Endothelial cell (in vitro differentiated cells): ENCODE results near the gene TTC4. TPM values are rescaled to one million over a fixed set of nuclear protein-coding genes. Genes with fewer than 3 reads are reported as not detected.

Experiments used
- DNase-seq: peaks from one replicate; pipeline ENCODE4 v3.0.0; 2021; ENCODE audit warnings: low spot score
- H3K27ac Mint-ChIP-seq: one replicate; pipeline ENCODE4 v1.8.0; 2021; ENCODE audit warnings: mixed read lengths, inconsistent platforms; ENCODE audit not compliant: unreplicated experiment
- H3K27me3 Mint-ChIP-seq: one replicate; pipeline ENCODE4 v1.8.0; 2021; ENCODE audit warnings: mild to moderate bottlenecking, moderate library complexity, mixed read lengths, inconsistent platforms; ENCODE audit not compliant: unreplicated experiment
- H3K36me3 Mint-ChIP-seq: one replicate; pipeline ENCODE4 v1.8.0; 2021; ENCODE audit warnings: mild to moderate bottlenecking, low read depth, mixed read lengths, inconsistent platforms; ENCODE audit not compliant: unreplicated experiment
- H3K4me1 Mint-ChIP-seq: one replicate; pipeline ENCODE4 v1.8.0; 2021; ENCODE audit warnings: mild to moderate bottlenecking, mixed read lengths, inconsistent platforms; ENCODE audit not compliant: unreplicated experiment
- H3K4me3 Mint-ChIP-seq: one replicate; pipeline ENCODE4 v1.8.0; 2021; ENCODE audit warnings: mild to moderate bottlenecking, mixed read lengths, inconsistent platforms; ENCODE audit not compliant: unreplicated experiment
- H3K9me3 Mint-ChIP-seq: one replicate; pipeline ENCODE4 v1.8.0; 2021; ENCODE audit warnings: mixed read lengths, inconsistent platforms; ENCODE audit not compliant: unreplicated experiment
- CTCF ChIP-seq: fragments of 200-600 bp; sonication (generic); IDR thresholded peaks from one replicate; pipeline ENCODE4 v1.5.0; 2021; ENCODE audit warnings: antibody characterized with exemption; ENCODE audit not compliant: unreplicated experiment
- total RNA-seq: library from RNA; stranded (reverse); fragmentation: NEBNext Ultra II Directional; extraction: Animal tissue kit (Norgen Biotek cat#: 25700); gene quantifications from one replicate; pipeline ENCODE4 v1.2.1, GENCODE V29; 2021; ENCODE audit not compliant: unreplicated experiment

The TTC4 gene
- total RNA-seq, 1 donor from 2014 or later: 16.4 TPM

GRCh38 chr1:54743416-54744226 lies 28.0 kb downstream of the TTC4 start:
- Mint-ChIP-seq H3K9me3 (no peaks in the 10 kb centered on the region), H3K27me3 (peaks cover 2% of the 10 kb centered on the region), H3K36me3 (peaks cover 33% of the 10 kb centered on the region), H3K27ac (no peak overlapping the region), H3K4me1 (no peaks in the 10 kb centered on the region), H3K4me3 (no peak overlapping the region)
- TF ChIP-seq CTCF: no peak
- DNase-seq: no peak

- no peak for TF ChIP-seq CTCF
- Mint-ChIP-seq H3K27me3 (peaks cover 5% of the 10 kb centered on the region), H3K4me3 (no peak overlapping the region), H3K4me1 (no peaks in the 10 kb centered on the region), H3K27ac (no peak overlapping the region), H3K36me3 (peaks cover 27% of the 10 kb centered on the region), H3K9me3 (no peaks in the 10 kb centered on the region)
- DNase-seq: no peak
Measured at GRCh38 chr1:54744696-54745095, 29.0 kb downstream of the TTC4 start.

- Mint-ChIP-seq H3K9me3 (no peaks in the 10 kb centered on the region), H3K4me1 (no peaks in the 10 kb centered on the region), H3K27me3 (peaks cover 8% of the 10 kb centered on the region), H3K36me3 (peaks cover 24% of the 10 kb centered on the region), H3K27ac (no peak overlapping the region), H3K4me3 (peak overlapping the region; percentile 21)
- no peak for TF ChIP-seq CTCF
- no peak for DNase-seq
Measured at GRCh38 chr1:54745274-54745673, 29.6 kb downstream of the TTC4 start.

GRCh38 chr1:54745864-54746263 lies 30.2 kb downstream of the TTC4 start:
- Mint-ChIP-seq H3K4me3 (no peak overlapping the region), H3K27ac (no peak overlapping the region), H3K27me3 (peaks cover 8% of the 10 kb centered on the region), H3K36me3 (peaks cover 22% of the 10 kb centered on the region), H3K4me1 (no peaks in the 10 kb centered on the region), H3K9me3 (no peaks in the 10 kb centered on the region)
- no peak for DNase-seq
- TF ChIP-seq CTCF: no peak

DNA sequence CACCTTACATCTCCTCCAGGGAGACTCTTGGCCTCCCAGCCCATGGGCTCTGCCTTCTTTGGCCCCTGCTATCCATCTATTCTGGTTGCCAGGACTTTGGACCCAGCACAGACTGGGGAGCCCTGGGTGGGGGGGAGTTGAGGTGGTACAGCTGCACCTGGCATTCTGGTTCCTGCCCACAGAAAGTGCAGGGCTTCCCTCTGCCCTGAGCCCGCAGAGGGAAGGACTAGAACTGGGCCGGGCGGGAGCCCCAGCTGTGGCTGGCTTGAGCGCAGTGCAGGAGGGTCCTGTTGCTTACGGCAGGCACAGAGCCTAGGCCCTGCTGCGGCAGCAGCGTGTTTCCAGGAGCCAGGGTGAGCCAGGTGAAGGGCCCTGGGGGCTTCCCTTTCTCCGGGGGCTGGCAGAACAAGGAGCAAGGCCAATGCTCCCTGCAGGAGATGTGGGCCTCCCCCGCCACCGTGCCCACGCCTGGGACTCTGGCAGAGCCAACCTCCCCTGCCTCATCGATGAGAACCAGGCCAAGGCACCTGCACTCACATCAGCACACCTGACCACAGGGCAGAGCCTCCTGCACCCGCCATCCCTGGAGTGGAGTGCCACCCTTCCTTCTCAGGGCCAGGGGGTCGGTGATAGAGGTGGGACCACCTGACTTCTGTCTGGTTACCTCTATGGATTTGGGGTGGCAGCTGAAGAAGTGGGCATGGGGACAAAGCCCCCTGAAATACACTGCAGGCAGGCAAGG lies 32.6 kb downstream of the TTC4 start:
- peaks cover 10% of the 10 kb centered on the region for H3K36me3 Mint-ChIP-seq
- H3K27me3 Mint-ChIP-seq: peaks cover 8% of the 10 kb centered on the region
- no peak overlapping the region for H3K27ac Mint-ChIP-seq
- H3K4me3 Mint-ChIP-seq: no peak overlapping the region
- TF ChIP-seq CTCF: no peak
- DNase-seq: no peak
- H3K9me3 Mint-ChIP-seq: no peaks in the 10 kb centered on the region
- H3K4me1 Mint-ChIP-seq: peaks cover 3% of the 10 kb centered on the region
